NCI-H748 (cell line): Measurements from ENCODE around the gene PPP1R13B.

ENCODE experiments used
- DNase-seq: peaks from one replicate; lab custom pipeline; 2025; ENCODE audit not compliant: unreplicated experiment; lab: John Stamatoyannopoulos, UW

Gene PPP1R13B

DNA sequence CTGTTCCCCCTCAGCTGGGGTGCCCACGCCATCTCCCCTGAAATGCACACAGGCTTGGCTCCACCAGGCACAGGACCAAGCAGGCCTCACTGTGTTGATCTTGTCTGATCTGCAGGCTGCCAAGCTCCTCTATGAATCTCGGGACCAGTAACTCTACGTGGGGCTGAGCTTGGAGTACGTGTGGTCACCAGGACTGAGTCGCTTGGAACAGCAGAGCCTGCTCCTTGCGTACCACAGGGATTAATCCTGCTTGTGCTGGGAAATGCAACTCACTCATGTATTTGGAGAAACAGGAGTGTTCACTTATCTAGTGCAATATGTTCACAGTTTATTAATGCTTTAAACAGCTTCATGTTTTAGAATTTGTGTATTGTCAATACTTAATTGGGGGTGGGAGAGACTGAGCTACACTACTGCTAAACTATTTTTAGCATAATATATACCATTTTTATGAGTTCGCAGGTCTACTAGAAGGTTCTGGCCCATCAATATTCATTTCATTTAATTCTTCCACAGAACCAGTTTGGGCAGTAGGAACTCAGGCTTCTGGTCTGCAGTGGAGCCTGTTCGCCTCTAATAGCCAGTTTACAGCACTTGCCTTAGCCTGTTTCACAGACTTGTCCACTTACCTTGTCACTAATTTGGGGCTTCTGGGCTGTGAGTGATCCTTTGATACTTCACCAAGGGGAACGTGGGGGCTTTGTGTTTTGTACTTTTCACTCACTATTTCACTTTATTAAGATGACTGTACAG is 114.3 kb downstream of the PPP1R13B start:
- no peak for DNase-seq

GRCh38 chr14:103731916-103732867 is 115.2 kb downstream of the PPP1R13B start:
- no peak for DNase-seq

GRCh38 chr14:103731481-103731880 is 115.9 kb downstream of the PPP1R13B start:
- no peak for DNase-seq

- DNase-seq: no peak
Measured at GRCh38 chr14:103730490-103731035, 116.8 kb downstream of the PPP1R13B start.

GRCh38 chr14:103729496-103730448 is 117.6 kb downstream of the PPP1R13B start:
- DNase-seq: no peak

GRCh38 chr14:103728721-103729120 is 118.7 kb downstream of the PPP1R13B start:
- no peak for DNase-seq

DNA sequence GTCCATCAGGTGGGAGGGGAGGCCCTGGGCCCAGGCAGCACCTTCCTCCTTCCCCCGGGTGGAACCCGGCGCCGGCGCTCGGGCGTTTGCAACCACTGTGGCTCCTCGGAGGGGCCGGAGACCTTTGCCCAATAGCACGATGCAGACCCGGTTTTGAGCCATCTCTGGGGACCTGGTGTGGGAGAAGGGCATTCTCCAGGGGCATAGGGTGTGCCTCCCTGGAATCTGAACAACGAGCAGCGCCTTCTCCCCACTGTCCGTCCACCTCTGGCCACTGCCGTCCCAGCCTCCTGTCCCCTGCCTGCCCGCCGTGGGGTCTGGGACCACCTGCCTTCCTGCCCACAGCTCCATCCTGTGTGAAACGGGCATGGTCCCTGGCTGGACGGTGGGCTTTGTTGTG is 119.2 kb downstream of the PPP1R13B start:
- no peak for DNase-seq

- DNase-seq: no peak
Measured at GRCh38 chr14:103727313-103727980, 119.9 kb downstream of the PPP1R13B start.

DNA sequence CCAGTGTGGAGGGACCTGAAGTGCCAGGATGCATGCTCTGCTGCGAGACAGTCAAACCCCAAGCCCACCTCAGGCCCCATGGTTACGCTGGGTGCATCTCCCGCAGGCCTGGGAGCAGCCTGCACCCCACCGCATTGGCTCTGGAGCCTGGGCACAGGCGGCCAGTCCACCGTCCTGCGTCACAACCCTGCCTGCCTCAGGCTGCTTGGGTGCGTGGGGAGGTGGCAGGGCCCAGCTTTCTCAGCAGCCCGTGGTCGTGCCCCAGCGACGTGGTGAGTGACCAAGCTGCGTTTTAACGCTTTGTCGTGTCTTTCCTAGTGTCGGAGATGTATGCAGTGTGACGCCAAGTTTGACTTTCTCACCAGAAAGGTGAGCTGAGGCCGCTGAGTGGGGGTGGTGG is 120.9 kb downstream of the PPP1R13B start:
- no peak for DNase-seq

DNA sequence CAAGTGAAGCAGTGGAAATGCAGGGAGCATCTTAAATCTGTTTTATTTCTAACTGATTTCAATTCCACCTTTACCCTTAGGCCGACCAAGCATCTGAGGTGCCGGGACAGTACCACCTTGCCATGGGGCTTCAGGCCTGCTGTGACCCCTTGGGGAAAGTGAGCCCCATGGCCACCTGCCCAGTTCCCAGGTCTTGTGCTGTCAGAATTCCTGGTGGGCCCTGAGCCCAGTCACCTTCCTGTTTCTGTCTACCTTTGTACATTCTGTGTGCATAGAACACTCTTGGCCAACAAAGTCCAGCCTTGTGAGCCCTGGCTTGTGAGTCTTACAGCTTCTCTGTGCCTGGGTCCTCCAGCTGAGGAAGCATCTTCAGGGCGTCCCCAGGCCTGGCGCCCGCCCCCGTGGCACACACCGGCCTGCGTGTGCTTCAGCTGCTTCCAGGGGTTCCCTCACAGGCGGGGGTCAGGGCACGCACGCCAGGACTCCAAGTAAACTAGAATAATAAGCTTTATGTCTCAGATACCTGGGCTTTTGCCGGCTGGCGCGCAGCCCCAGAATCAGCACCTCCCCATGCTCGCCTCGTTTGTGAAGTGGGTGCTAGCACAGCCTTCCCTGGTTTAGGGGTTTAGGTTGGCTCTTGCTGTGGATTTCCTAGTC is 121.5 kb downstream of the PPP1R13B start:
- no peak for DNase-seq

- no peak for DNase-seq
Measured at GRCh38 chr14:103725001-103725682, 122.2 kb downstream of the PPP1R13B start.

GRCh38 chr14:103724116-103724515 is 123.3 kb downstream of the PPP1R13B start:
- DNase-seq: no peak

GRCh38 chr14:103723748-103724081 is 123.7 kb downstream of the PPP1R13B start:
- DNase-seq: no peak

DNA sequence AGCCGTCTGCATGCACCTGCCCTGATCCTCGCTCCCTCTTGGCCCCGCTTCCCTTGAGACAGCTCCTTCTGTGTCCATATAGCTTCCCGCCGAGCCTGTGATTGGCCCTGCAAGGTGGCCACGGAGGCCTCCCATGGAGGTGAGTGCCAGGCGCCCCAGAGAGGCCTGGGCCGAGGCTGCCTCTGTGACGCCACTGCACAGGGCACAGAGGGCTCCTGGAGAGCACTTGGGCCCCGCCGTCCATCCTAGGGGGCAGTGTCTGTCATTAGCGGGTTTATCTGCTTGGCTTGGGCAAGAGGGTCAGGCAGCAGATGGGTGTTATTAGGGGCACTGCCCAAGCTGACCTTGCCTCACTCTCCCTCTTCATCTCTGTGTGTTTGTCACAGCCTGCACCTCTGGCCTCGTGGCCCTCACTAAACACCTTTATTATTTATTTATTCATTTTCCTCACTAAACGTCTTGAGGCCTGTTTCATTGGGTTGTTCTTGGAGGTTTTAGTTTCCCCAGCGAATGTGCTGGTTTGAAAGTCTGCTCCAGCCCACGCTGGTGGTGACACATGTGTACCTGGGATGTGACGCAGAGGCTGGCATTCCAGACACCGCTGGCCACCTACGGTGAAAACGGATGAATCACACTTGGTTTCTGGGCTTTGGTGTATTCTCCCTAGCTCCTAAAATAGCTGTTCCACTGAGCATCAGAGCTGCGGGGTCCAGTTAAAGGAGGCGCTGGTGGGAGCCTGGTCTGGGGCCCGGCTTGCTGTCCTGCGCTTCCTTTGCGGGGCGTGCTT is 125.8 kb downstream of the PPP1R13B start:
- no peak for DNase-seq

GRCh38 chr14:103719751-103720150 is 127.6 kb downstream of the PPP1R13B start:
- no peak for DNase-seq

DNA sequence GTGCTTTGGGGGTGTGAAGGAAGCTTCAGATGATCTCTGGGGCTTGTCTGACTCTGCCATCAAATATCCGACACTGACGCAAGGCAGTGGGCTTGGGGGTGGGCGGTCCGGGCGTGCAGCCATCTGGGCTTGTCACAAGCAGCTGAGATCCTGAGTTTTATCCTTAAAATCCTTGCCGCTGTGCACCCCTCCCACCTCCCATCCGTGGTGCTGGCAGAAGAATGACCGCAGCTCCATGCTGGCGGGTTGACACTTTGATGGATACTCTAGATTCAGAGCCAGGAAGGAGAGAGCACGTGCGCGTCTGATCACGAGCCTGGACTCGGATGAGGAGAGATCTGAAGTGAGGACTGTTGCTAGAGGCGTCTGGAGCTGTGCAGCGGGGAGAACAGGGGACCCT is 128.8 kb downstream of the PPP1R13B start:
- no peak for DNase-seq

DNA sequence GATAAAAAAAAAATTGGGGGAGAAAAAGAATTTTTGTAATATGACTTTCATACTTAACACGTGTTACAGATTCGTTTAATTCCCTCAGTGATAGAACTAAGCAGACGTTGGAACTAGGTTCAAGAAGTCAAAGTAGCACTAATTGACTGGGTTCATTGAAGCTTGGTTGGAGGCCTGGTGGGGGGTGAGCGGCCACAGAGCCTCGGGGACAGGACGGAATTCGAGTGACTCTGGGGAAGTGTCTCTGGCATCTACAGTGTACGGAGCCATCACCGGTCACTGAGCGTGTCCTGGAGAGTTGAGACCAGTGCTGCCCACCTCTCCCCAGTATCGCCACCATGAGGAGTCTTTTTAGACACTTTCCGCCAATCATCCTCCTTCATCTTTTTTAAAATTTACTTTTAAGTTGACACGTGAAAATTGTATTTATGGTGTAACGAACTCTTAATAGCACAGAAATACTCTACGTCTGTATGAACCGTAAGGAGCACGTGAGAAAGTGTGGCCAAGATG is 130.4 kb downstream of the PPP1R13B start:
- DNase-seq: no peak
